HepG2 (cell line): ENCODE results near the gene MADCAM1. TPM values are rescaled to one million over a fixed set of nuclear protein-coding genes. Genes with fewer than 3 reads are reported as not detected.

Experiments used
- ARID2 ChIP-seq: sonication (generic); formaldehyde crosslinking; IDR thresholded peaks from 2 replicates; pipeline ENCODE4 v1.8.1; 2022; ENCODE audit warnings: mild to moderate bottlenecking, missing genetic modification reagents, borderline replicate concordance
- FOXM1 ChIP-seq: sonication (generic); formaldehyde crosslinking; IDR thresholded peaks from 2 replicates; pipeline ENCODE4 v1.5.0; 2020; ENCODE audit warnings: missing genetic modification reagents
- HNF4G ChIP-seq, 2 experiments: sonication (generic) in 1 of 2; formaldehyde crosslinking in 1 of 2; IDR thresholded peaks; 2 replicates each; pipeline versions ENCODE4 v1.4.0 to v1.6.1; 2011 to 2020; ENCODE audit warnings: borderline replicate concordance in 2 of 2, low read depth in 2 of 2, mild to moderate bottlenecking in 2 of 2, low read length in 1 of 2, missing genetic modification reagents in 1 of 2, moderate library complexity in 1 of 2
- HOXA3 ChIP-seq: sonication (generic); formaldehyde crosslinking; IDR thresholded peaks from 2 replicates; pipeline ENCODE4 v1.5.0; 2020; ENCODE audit warnings: missing genetic modification reagents
- MBD4 ChIP-seq: IDR thresholded peaks from 2 replicates; pipeline ENCODE4 v1.6.1; 2012; ENCODE audit warnings: low read length, inconsistent platforms, borderline replicate concordance
- NR2C2 ChIP-seq: sonication (generic); formaldehyde crosslinking; IDR thresholded peaks from 2 replicates; pipeline ENCODE4 v1.4.0; 2020; ENCODE audit warnings: missing genetic modification reagents, mild to moderate bottlenecking, moderate library complexity, borderline replicate concordance
- PCBP1 ChIP-seq: fragments of 200-400 bp; formaldehyde crosslinking; IDR thresholded peaks from 2 replicates; pipeline ENCODE4 v1.6.1; 2017; ENCODE audit warnings: mild to moderate bottlenecking, low read depth, low read length, borderline replicate concordance
- POGZ ChIP-seq: sonication (generic); formaldehyde crosslinking; IDR thresholded peaks from 2 replicates; pipeline ENCODE4 v1.4.0; 2020; ENCODE audit warnings: mild to moderate bottlenecking, missing genetic modification reagents
- SP4 ChIP-seq: sonication (generic); formaldehyde crosslinking; IDR thresholded peaks from 2 replicates; pipeline ENCODE4 v1.8.1; 2023; ENCODE audit warnings: mild to moderate bottlenecking, missing genetic modification reagents
- TAF15 ChIP-seq: fragments of 200-400 bp; formaldehyde crosslinking; IDR thresholded peaks from one replicate; pipeline ENCODE4 v1.6.1; 2018; ENCODE audit warnings: mild to moderate bottlenecking, low read depth, low read length; ENCODE audit not compliant: poor library complexity, severe bottlenecking
- TARDBP ChIP-seq: sonication (generic); formaldehyde crosslinking; IDR thresholded peaks from 2 replicates; pipeline ENCODE4 v1.8.0; 2022; ENCODE audit warnings: mild to moderate bottlenecking, missing genetic modification reagents
- TBX2 ChIP-seq: sonication (generic); formaldehyde crosslinking; IDR thresholded peaks from 2 replicates; pipeline ENCODE4 v1.5.0; 2020; ENCODE audit warnings: missing genetic modification reagents, mild to moderate bottlenecking, borderline replicate concordance
- TCF12 ChIP-seq, 2 experiments: fragments of 450-650 bp in 1 of 2; sonication (generic) in 1 of 2; formaldehyde crosslinking in 1 of 2; IDR thresholded peaks; 2 replicates each; pipeline versions ENCODE4 v1.6.1 to v1.8.0; 2017 to 2022; ENCODE audit warnings: antibody characterized with exemption in 1 of 2, mild to moderate bottlenecking in 1 of 2, missing genetic modification reagents in 1 of 2, moderate library complexity in 1 of 2
- ZEB1 ChIP-seq: IDR thresholded peaks from 2 replicates; pipeline ENCODE4 v1.6.1; 2012; ENCODE audit warnings: mild to moderate bottlenecking, low read depth, inconsistent platforms; ENCODE audit not compliant: insufficient replicate concordance
- ZKSCAN5 ChIP-seq: sonication (generic); formaldehyde crosslinking; IDR thresholded peaks from 2 replicates; pipeline ENCODE4 v1.5.1; 2020; ENCODE audit warnings: mild to moderate bottlenecking, missing genetic modification reagents
- ZNF414 ChIP-seq: sonication (generic); formaldehyde crosslinking; IDR thresholded peaks from 2 replicates; pipeline ENCODE4 v1.5.0; 2020; ENCODE audit warnings: missing genetic modification reagents
- ZNF574 ChIP-seq: sonication (generic); formaldehyde crosslinking; IDR thresholded peaks from 2 replicates; pipeline ENCODE4 v1.4.0; 2020; ENCODE audit warnings: missing genetic modification reagents
- ZNF761 ChIP-seq: sonication (generic); formaldehyde crosslinking; conservative IDR thresholded peaks from 2 replicates; pipeline ENCODE4 v1.4.0; 2020; ENCODE audit warnings: mild to moderate bottlenecking, missing genetic modification reagents
- ZUFSP ChIP-seq: sonication (generic); formaldehyde crosslinking; IDR thresholded peaks from 2 replicates; pipeline ENCODE4 v1.9.0; 2021; ENCODE audit warnings: missing genetic modification reagents, mild to moderate bottlenecking, borderline replicate concordance
- polyA plus RNA-seq, 8 experiments: library from polyadenylated mRNA; depleted of rRNA in 3 of 8; stranded (reverse) in 7 of 8; unstranded in 1 of 8; fragments of >200 nt; fragmentation: Illumina TruSeq in 4 of 8; extraction: Trizol in 4 of 8; gene quantifications; 2 replicates each; pipeline versions ENCODE4 v1.2.1 to v1.2.3, GENCODE V29; 2011 to 2016; ENCODE audit warnings: low read depth in 4 of 8, missing spikeins in 1 of 8, mixed read lengths in 1 of 8; ENCODE audit not compliant: insufficient read depth in 1 of 8
- total RNA-seq, 5 experiments: library from RNA; depleted of rRNA; stranded (reverse); fragments of >200 nt; fragmentation: Illumina TruSeq; extraction: Trizol; gene quantifications; 2 replicates each; pipeline ENCODE4 v1.2.3, GENCODE V29; 2016; ENCODE audit warnings: low read depth in 1 of 5
- TF ChIP-seq, protein P1 (sequence below): sonication (generic); formaldehyde crosslinking; IDR thresholded peaks from 2 replicates; pipeline ENCODE4 v1.5.0; 2020; ENCODE audit warnings: missing genetic modification reagents
- TF ChIP-seq, protein P2 (sequence below): IDR thresholded peaks from 2 replicates; pipeline ENCODE4 v1.6.1; 2018; ENCODE audit warnings: missing genetic modification reagents, mild to moderate bottlenecking, missing compliant biosample characterization

The MADCAM1 gene
- total and polyA plus RNA-seq, 2 of the 13 experiments (the other 11 are each of a cell fraction or from before 2014, with no cell fraction given): 0.29 to 0.33 TPM

DNA sequence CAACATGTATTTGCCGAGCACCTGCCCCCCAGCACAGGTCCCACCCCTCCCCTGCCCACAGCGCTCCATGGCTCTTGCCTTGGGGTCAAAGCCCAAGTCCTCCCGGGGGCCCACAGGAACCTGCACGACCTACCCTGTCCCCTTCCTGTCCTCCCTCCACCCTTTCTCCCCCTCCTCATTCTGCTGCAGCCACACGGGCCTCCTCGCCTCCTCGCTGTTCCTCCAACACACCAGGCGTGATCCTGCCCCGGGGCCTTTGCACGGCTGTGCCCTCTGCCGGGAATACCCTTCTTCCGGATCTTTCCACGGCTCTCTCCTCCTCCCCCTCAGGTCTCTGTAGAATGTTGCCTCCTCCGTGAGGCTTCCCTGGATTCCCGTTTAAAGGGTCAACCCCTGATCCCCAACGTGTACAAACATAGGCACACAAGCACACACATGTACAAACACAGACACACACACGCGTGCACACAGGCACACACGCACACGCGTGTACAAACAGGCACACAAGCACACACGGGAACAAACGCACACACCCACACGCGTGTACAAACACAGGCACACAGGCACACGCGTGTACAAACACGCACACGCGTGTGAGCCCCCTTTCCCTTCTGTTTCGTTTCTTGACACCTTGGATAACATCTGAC, 2.8 kb downstream of the MADCAM1 start (continued):
- TF ChIP-seq ZNF414: no peak
- peak; percentile 24; the same call in 1 of the 2 replicates for TF ChIP-seq NR2C2
- no peak for TF ChIP-seq TAF15
- 0 out of 2 replicates have a peak, but pooled peaks have one; percentile 77 for TF ChIP-seq PCBP1
- TF ChIP-seq, protein P1, sequence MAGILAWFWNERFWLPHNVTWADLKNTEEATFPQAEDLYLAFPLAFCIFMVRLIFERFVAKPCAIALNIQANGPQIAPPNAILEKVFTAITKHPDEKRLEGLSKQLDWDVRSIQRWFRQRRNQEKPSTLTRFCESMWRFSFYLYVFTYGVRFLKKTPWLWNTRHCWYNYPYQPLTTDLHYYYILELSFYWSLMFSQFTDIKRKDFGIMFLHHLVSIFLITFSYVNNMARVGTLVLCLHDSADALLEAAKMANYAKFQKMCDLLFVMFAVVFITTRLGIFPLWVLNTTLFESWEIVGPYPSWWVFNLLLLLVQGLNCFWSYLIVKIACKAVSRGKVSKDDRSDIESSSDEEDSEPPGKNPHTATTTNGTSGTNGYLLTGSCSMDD (CRISPR knock-in tag): no peak
- 0 out of 2 replicates have a peak, but pooled peaks have one; percentile 21 for TF ChIP-seq ZNF574 (CRISPR knock-in tag)
- no peak for TF ChIP-seq ZUFSP (CRISPR knock-in tag)
- no peak for TF ChIP-seq MBD4
- TF ChIP-seq ZEB1: no peak
- TF ChIP-seq FOXM1 (CRISPR knock-in tag): no peak
- TF ChIP-seq SP4 (CRISPR knock-in tag): no peak
- peak; percentile 17; the same call in 1 of the 2 replicates for TF ChIP-seq POGZ (CRISPR knock-in tag)
- TF ChIP-seq ZKSCAN5 (CRISPR knock-in tag): no peak
- TF ChIP-seq TARDBP (CRISPR knock-in tag): 0 out of 2 replicates have a peak, but pooled peaks have one; percentile 52
- TF ChIP-seq TCF12 (IDR thresholded peaks at IDR 0.05): no peak
- no peak for TF ChIP-seq TCF12 (CRISPR knock-in tag; IDR thresholded peaks at IDR 0.05)
- TF ChIP-seq HOXA3 (CRISPR knock-in tag): no peak
- peak; percentile 34; the same call in 1 of the 2 replicates for TF ChIP-seq HNF4G (IDR thresholded peaks at IDR 0.05; ENCODE audit: borderline replicate concordance, low read depth, low read length)
- TF ChIP-seq HNF4G (CRISPR knock-in tag; IDR thresholded peaks at IDR 0.05; ENCODE audit: borderline replicate concordance, low read depth): no peak
- TF ChIP-seq TBX2 (CRISPR knock-in tag): no peak
- TF ChIP-seq, protein P2, sequence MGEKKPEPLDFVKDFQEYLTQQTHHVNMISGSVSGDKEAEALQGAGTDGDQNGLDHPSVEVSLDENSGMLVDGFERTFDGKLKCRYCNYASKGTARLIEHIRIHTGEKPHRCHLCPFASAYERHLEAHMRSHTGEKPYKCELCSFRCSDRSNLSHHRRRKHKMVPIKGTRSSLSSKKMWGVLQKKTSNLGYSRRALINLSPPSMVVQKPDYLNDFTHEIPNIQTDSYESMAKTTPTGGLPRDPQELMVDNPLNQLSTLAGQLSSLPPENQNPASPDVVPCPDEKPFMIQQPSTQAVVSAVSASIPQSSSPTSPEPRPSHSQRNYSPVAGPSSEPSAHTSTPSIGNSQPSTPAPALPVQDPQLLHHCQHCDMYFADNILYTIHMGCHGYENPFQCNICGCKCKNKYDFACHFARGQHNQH (CRISPR knock-in tag): no peak
- no peak for TF ChIP-seq ARID2 (CRISPR knock-in tag)
- 0 out of 2 replicates have a peak, but pooled peaks have one; percentile 31 for TF ChIP-seq ZNF761 (CRISPR knock-in tag)
